ENCODE results near the gene COG3.

The COG3 gene

DNA sequence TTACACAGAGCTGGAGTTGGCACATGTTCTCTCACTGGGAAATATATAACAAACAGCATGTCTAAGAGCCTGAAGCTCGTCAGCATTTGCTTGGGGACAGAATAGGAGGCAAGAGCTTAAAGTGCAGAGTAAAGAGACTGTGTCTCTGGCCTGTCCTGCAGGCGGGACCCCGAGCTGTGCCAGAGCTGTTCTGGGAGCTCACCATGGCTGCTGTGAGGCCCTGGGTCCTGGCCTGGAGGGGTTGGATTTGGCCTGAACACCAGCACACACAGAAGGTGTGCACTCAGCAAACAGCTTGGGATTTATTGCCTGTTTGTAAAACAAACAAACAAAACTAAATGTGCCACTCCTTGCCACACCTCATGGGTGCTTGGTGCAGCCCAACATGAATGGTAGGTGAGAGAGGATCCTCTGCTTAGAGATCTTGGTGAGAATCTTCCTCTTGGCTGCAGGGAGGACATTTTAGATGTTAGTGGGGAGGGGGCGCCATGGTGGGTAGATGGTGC, 89.9 kb downstream of the COG3 start:
- no peak for DNase-seq

DNA sequence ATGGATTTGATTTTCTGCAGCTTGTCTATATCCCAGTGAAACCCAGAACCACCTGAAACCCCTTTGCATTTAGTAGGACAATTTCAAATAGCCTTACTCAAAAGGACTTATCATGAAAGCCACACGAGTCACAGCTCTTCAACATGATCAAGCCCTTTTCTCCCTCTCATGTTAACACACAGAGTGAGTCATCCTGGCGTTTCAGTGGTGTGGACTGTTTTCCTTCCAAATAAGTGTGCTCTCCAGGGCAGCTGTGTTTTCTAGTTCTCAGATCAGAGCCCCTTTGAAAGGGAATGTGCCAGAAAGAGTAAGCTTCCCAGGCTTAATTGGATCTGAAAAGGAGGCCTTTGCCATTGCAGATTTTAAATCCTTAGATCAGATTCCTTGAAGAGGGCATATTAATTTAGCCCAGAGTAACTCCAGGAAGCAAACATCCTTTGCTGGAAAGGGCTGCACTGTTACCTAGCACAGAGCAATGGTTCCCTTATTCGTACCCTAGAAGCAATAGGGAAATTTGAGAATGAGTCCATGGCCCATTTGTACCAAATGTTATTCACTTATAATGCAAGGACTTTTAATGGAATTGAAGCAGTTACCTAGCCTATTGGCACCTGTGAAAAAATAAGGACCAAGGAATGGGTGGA, 99.5 kb downstream of the COG3 start:
- DNase-seq: no peak

- DNase-seq: no peak
Measured at GRCh38 chr13:45565331-45565730, 100.6 kb downstream of the COG3 start.

DNA sequence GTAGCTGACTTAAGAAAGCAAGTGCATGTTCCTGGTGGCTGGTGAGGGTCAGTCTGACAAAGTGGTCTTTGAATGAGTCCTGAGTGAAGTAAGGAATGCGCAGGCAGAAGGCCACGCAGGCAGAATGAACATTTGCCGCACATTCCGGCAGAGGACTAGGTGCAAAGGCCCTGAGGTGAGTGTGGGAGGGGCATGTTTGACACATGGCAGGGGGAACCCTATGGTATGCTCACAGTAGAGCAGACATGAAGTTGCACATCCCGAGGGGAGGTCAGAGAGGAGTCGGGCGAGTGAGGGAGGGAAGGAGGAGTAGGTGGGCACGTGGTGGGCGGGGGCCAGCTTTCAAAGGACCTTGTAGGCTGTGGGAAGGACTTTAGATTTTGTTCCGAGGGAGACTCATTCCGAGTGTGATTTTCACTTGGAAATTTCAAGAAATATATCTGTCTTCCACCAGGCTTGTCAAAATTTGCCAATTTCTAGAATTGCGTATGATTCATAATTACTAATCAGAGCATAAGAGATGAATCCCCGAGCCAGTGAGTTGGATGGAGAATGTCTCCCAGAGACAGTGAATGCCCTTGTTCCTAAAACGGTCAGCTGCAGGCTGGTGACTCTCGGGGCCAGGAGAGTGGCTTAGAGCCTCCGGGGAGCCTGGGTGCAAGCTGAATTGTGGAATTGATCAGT, 110.5 kb downstream of the COG3 start:
- no peak for DNase-seq

DNA sequence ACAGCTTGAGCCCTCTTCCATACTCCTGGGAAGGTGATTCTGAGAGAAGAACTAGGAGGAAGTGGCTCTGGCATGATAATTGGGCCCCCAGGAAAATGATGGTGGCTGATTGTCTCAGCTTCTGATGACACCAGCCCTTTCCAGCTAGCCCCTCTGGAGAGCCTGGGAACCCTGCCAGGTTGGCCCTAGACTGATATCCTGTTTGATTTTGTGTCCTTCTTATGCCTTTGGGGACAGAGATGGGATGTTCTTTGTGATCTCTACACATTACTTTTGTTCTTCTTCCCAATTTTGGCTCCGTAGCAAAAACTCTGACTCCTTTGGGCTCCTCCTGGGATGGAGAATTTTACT, 111.1 kb downstream of the COG3 start:
- DNase-seq: no peak

DNA sequence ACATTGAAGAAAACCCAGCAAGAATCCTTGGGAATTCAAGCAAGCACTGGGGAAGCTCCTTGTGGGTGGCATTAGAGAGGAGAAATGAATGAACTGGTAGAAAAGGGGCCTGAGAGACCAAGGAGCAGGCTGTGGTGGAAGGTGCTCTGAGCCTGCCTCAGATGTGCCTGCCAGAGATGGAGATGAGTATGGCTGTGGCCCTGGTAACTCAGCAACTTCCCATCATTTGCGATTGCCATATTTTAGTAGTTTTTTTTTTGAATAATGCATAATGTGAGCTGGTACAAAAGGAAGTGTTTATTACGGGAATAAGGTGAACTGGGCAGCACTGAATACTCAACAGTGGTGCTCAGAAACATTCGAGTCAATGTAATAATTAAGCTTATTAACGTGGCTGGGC, 111.7 kb downstream of the COG3 start:
- no peak for DNase-seq

- no peak for DNase-seq
Measured at GRCh38 chr13:45582408-45583076, 117.8 kb downstream of the COG3 start.

- DNase-seq: no peak
Measured at GRCh38 chr13:45584816-45585215, 120.1 kb downstream of the COG3 start.

All from T-helper 2 cell (primary cell).